Measurements from ENCODE around the gene TERT.

GRCh38 chr5:1212271-1212670, 82.6 kb downstream of the TERT start:
- TF ChIP-seq CTCF (conservative IDR thresholded peaks at IDR 0.05; ENCODE audit: low read depth, low read length) (no peak), RFX5 (IDR thresholded peaks at IDR 0.05; ENCODE audit: low read depth, low read length) (no peak), USF2 (IDR thresholded peaks at IDR 0.05; ENCODE audit: low read depth, low read length) (no peak), MAFK (IDR thresholded peaks at IDR 0.05; ENCODE audit: low read depth, low read length) (no peak)
